Activated CD4-positive, alpha-beta memory T cell treated with anti-CD3 and anti-CD28 coated beads, Interleukin-2, amount 10 ng/mL, durations not matched to agents 7 days and 5 days (primary cell): ENCODE data around the gene PLK3. TPM values are rescaled to one million over a fixed set of nuclear protein-coding genes. Genes with fewer than 3 reads are reported as not detected.

Experiments used
- CTCF ChIA-PET: fragments of 350-600 bp; sonication (Branson Sonifier 250); formaldehyde crosslinking; loops from one replicate; lab custom pipeline; 2021; ENCODE audit warnings: antibody characterized with exemption, inconsistent platforms; lab: Charles Lee
- POLR2A ChIA-PET: fragments of 350-600 bp; sonication (Branson Sonifier 250); formaldehyde crosslinking; loops from one replicate; lab custom pipeline; 2021; ENCODE audit warnings: antibody characterized with exemption; lab: Charles Lee
- DNase-seq: peaks from one replicate; pipeline ENCODE4 v3.0.0-alpha.2; 2020
- H3K27ac Mint-ChIP-seq: one replicate; pipeline ENCODE4 v1.8.0; 2021; ENCODE audit warnings: mild to moderate bottlenecking, mixed read lengths
- H3K27me3 Mint-ChIP-seq: one replicate; pipeline ENCODE4 v1.8.0; 2021; ENCODE audit warnings: mixed read lengths
- H3K36me3 Mint-ChIP-seq: one replicate; pipeline ENCODE4 v1.8.0; 2021; ENCODE audit warnings: low read depth, mixed read lengths
- H3K4me1 Mint-ChIP-seq: one replicate; pipeline ENCODE4 v1.8.0; 2021; ENCODE audit warnings: mixed read lengths
- H3K4me3 Mint-ChIP-seq: one replicate; pipeline ENCODE4 v1.8.0; 2021; ENCODE audit warnings: mild to moderate bottlenecking, mixed read lengths
- H3K9me3 Mint-ChIP-seq: one replicate; pipeline ENCODE4 v1.8.0; 2021; ENCODE audit warnings: mixed read lengths
- total RNA-seq, 2 experiments: library from RNA; stranded (reverse); gene quantifications; one replicate each; pipeline ENCODE4 v1.2.3, GENCODE V29; 2021

The PLK3 gene
- total RNA-seq, 2 experiments from 2014 or later = 62.8 to 63.5 TPM

DNA sequence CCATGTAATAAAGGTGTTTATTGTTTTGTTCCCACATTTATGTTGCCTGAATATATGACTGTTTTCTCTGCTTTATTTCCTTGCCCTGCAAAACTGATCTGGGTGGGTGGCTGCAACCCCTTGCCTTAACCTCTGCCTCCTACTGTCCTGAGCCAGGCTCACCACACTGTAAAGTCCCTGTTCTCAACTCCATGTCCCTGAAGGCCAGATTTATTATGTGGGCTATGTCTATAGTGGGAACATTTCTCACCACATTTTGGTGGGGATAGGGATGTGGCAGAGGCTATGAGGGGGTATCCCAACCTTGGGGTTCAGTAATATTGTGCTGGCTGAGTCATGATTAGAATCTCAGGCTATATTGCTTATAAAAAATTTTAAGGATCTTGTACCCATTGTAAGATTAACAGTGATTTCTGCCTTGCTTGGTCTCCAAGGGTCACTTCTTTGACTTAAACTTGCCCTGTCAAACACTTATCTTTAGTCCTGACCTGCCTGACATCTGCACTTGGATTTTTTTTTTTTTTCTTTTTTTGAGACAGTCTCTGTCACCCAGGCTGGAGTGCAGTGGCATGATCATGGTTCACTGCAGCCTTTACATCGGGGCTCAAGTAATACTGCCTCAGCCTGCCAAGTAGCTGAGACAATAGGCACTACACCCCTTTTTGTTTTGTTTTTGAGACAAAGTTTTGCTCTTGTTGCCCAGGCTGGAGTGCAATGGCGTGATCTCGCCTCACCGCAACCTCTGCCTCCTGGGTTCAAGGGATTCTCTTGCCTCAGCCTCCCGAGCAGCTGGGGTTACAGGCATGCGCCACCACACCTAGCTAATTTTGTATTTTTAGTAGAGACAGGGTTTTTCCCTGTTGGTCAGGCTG is 21.2 kb upstream of the PLK3 start:
- Mint-ChIP-seq H3K36me3 (peaks cover 68% of the 10 kb centered on the region), H3K4me3 (peak overlapping the region; percentile 5), H3K9me3 (no peaks in the 10 kb centered on the region), H3K27me3 (no peaks in the 10 kb centered on the region), H3K4me1 (peaks cover 52% of the 10 kb centered on the region), H3K27ac (peak overlapping the region; percentile 27)
- no peak for DNase-seq
- CTCF ChIA-PET = interaction anchor here (0.6 kb wide), 2 partner anchors 741 to 787 kb away, joined by 3 read pairs; no protein-coding TSS in a partner anchor
- POLR2A ChIA-PET = interaction anchor here (1.0 to 17.1 kb wide), 7 partner anchors 11 to 232 kb away, joined by 3 to 454 read pairs (median 16); partner anchors contain the start of genes BTBD19, DYNLT4, HECTD3 and PLK3

DNA sequence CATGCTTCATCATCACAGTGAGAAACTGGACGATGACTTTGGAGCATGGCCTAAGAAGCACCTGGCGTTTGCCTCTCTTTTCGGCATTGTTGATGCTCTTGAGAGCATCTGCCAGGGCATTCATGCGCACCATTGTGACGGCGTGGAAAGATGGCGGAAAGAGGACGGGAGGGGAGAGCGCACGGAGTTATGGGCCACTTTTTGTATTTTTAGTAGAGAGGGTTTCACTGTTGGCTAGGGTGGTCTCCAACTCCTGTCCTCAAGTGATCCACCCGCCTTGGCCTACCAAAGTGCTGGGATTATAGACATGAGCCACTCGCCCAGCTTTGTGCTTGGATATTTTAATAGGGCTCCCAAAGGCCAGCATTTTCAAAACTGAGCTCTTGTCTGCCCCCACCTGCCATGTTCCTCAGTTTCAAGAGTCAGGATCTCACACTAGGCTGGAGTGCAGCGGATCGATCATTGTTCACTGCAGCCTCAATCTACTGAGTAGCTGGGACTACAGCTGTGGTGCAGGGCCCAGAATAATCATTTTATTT is 19.5 kb upstream of the PLK3 start:
- ChIA-PET POLR2A (interaction anchor here (0.9 to 17.1 kb wide), 4 partner anchors 28 to 53 kb away, joined by 3 to 454 read pairs (median 106); partner anchors contain the start of genes BTBD19 and RNU5D-1), CTCF (interaction anchor here (0.8 to 1.4 kb wide), 3 partner anchors 9 to 50 kb away, joined by 3 to 9 read pairs (median 3); partner anchors contain the start of genes PLK3 and RNU5D-1)
- H3K36me3 Mint-ChIP-seq = peaks cover 68% of the 10 kb centered on the region
- H3K27me3 Mint-ChIP-seq = no peaks in the 10 kb centered on the region
- peaks cover 58% of the 10 kb centered on the region for H3K4me1 Mint-ChIP-seq
- H3K27ac Mint-ChIP-seq = peak overlapping the region; percentile 10
- H3K4me3 Mint-ChIP-seq = no peak overlapping the region
- no peaks in the 10 kb centered on the region for H3K9me3 Mint-ChIP-seq
- DNase-seq = no peak

DNA sequence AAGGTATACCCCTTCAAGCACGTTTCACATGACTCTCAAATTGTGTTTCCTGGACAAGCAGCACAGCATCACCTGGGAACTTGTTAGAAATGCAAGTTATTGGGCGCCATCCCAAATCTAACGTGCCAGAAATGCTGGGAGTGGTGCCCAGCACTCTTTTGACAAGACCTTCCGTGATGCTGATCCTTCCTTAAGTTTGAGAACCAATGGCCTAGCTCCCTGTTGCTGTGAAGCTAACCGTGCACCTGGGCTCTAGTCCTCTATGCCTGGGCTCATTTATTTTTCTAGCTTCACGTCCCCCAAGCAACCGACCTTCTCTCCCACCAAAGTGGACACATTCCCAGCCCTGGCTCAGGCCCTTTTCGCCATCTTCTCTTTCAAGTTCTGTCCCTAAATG is 16.5 kb upstream of the PLK3 start:
- ChIA-PET POLR2A (interaction anchor here (1.1 to 17.1 kb wide), 12 partner anchors 7 to 557 kb away, joined by 3 to 454 read pairs (median 6); partner anchors contain the start of genes BTBD19, DYNLT4, HECTD3 and MUTYH), CTCF (interaction anchor here (1.9 to 2.8 kb wide), 6 partner anchors 9 to 519 kb away, joined by 6 to 13 read pairs (median 11); partner anchors contain the start of genes PLK3 and RNU5D-1)
- Mint-ChIP-seq H3K4me3 (peak overlapping the region; percentile 59), H3K27me3 (no peaks in the 10 kb centered on the region), H3K4me1 (peaks cover 51% of the 10 kb centered on the region), H3K9me3 (no peaks in the 10 kb centered on the region), H3K36me3 (peaks cover 38% of the 10 kb centered on the region), H3K27ac (peak overlapping the region; percentile 61)
- no peak for DNase-seq

DNA sequence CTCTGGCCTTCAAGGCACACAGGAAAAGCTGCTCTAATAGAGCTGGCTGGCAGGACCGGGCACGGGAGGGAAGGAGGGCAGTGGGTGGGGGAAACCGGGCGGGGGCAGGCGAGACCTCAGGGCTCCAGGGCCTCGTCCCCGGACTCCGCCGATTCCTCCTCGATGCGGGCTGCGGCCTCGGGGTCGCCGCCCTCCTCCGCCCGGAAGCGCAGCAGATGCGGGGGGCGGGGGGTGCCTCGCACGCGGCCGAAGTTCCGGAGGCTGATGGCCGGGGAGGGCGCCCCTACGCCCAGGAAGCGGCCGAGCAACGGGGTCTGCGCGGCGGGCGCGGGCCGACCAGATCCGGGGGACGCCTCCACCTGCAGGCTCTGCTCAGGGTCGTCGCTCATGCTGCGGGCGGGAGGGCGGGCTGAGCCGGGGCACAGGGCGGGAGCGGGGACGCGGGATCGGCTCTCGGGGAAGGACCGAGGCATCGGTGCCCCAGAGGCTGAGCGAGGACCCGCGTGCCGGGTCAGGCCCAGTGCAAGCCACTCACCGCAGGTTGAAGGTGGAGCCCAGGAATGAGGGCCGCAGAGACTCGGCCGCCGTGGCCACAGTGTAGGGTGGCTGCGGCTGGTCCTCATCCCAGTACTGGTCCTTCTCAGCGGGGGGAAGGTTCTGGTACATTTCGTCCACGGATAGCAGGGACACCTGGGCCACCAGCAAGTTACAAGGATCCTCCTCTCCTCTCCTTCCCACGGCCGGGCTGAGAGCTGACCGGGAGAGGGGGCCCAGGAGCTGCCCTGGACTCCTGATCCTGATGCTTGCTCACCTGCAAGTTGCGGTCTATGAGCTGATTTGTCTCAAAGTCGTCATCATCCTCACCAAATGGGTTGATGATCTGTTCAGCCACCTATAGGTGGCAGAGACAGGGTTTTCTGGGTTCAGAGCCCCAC is 15.8 kb upstream of the PLK3 start:
- H3K27me3 Mint-ChIP-seq = no peaks in the 10 kb centered on the region
- POLR2A ChIA-PET = interaction anchor here (0.6 to 17.1 kb wide), 20 partner anchors 8 to 556 kb away, joined by 3 to 454 read pairs (median 5); partner anchors contain the start of genes BTBD19, DYNLT4, EIF2B3 and HECTD3
- DNase-seq = peak; percentile 45
- peaks cover 46% of the 10 kb centered on the region for H3K4me1 Mint-ChIP-seq
- H3K27ac Mint-ChIP-seq = peak overlapping the region; percentile 65
- H3K4me3 Mint-ChIP-seq = peak overlapping the region; percentile 67
- CTCF ChIA-PET = interaction anchor here (0.6 to 3.3 kb wide), 14 partner anchors 9 to 519 kb away, joined by 3 to 18 read pairs (median 11); partner anchors contain the start of genes BTBD19, EIF2B3, HECTD3 and PLK3
- peaks cover 32% of the 10 kb centered on the region for H3K36me3 Mint-ChIP-seq
- H3K9me3 Mint-ChIP-seq = no peaks in the 10 kb centered on the region

DNA sequence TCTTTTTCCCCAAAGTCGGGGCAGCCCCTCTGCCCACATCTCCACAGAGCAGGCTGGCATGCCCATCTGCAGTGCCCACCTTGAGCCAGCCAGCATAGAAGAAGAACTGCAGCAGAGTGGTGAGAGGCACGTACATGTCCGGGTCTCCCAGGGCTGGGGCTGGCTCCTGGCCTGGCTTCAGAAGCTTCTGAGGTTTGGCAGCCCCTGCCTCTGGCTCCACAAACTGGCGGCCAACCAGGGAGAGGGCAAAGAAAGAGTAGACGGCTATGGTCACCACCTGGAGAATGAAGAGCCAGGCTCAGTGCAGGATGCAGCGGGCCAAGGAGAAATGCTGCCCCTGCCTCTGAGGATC is 15.2 kb upstream of the PLK3 start:
- Mint-ChIP-seq H3K4me3 (peak overlapping the region; percentile 67), H3K9me3 (no peaks in the 10 kb centered on the region), H3K36me3 (peaks cover 28% of the 10 kb centered on the region), H3K27me3 (no peaks in the 10 kb centered on the region), H3K4me1 (peaks cover 44% of the 10 kb centered on the region), H3K27ac (peak overlapping the region; percentile 65)
- CTCF ChIA-PET = interaction anchor here (0.7 to 3.3 kb wide), 17 partner anchors 8 to 518 kb away, joined by 3 to 18 read pairs (median 8); partner anchors contain the start of genes BTBD19, EIF2B3, HECTD3 and PLK3
- DNase-seq = no peak
- POLR2A ChIA-PET = interaction anchor here (0.6 to 17.1 kb wide), 13 partner anchors 8 to 202 kb away, joined by 3 to 454 read pairs (median 7); partner anchors contain the start of genes BTBD19, DYNLT4, EIF2B3 and PLK3

DNA sequence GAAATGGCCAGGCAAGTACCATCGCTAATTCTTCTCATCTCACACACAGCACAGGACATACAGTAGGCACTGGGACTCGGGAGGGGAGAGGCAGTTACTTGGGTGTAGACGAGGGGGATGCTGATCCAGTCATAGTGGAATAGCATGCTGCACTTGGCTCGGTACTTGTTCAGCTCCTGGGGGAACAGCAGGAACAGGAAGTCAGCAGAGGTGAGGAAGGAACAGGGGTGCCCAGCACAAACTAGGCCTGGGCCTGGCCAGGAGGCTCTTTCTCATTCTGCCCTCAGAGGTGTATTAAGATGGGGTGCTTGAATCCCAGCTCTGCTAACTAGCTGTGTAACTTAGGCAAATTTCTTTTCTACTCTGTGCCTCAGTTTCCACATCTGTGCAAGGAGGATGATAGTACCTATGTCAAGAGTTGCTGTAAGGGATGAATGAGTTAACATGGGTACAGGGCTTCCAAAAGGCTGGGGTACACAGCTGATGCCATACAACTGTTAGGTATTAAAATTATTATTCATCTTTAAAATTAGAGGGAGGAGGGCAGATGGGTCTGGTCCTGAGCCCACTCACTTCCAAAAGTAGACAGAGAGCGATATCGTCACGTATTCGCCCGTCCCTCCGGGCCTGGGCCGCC is 14.6 kb upstream of the PLK3 start:
- no peaks in the 10 kb centered on the region for H3K9me3 Mint-ChIP-seq
- ChIA-PET POLR2A (interaction anchor here (1.2 to 17.1 kb wide), 11 partner anchors 9 to 226 kb away, joined by 3 to 454 read pairs (median 8); partner anchors contain the start of genes BTBD19, DYNLT4, EIF2B3 and HECTD3), CTCF (interaction anchor here (0.5 to 3.3 kb wide), 17 partner anchors 7 to 517 kb away, joined by 3 to 18 read pairs (median 8); partner anchors contain the start of genes BTBD19, HECTD3, PLK3 and RNU5D-1)
- H3K4me1 Mint-ChIP-seq = peaks cover 38% of the 10 kb centered on the region
- H3K36me3 Mint-ChIP-seq = peaks cover 22% of the 10 kb centered on the region
- H3K27ac Mint-ChIP-seq = peak overlapping the region; percentile 65
- peak overlapping the region; percentile 67 for H3K4me3 Mint-ChIP-seq
- H3K27me3 Mint-ChIP-seq = no peaks in the 10 kb centered on the region
- DNase-seq = no peak

DNA sequence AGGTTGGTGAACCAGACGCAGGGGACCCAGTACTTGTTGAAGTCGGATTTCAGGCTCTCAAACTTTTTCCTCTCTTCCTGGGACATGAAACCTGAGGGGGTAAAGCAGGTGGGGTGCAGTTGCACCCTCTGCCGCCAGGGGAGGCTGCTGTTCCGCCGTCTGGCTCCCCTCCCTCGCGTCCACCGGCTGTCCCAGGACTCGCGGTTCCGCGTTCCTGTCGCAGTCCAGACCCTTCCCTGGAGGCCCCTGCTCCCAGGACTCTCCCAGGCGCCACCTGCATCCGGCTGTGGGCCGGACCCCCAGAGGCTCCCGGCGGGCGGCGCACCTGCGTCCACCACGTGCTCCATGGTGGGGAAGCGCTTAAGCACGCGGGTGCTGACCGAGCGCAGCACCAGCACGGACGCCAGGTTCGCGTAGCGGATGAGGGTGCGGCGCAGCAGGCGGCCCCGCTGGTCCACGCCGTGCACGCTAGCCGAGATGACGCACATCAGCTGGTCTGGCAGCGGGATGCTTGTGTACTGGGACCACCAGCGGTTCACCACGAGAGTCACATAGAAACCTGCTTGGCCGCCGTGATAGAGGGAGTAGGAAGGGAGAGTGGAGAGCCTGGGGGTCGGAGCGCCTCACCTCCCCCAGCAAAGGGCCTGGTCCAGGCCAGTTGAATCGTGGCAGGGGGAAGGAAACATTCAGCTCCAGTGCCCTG is 13.9 kb upstream of the PLK3 start:
- Mint-ChIP-seq H3K4me1 (peaks cover 36% of the 10 kb centered on the region), H3K27ac (no peak overlapping the region), H3K36me3 (peaks cover 15% of the 10 kb centered on the region), H3K9me3 (no peaks in the 10 kb centered on the region), H3K27me3 (no peaks in the 10 kb centered on the region), H3K4me3 (peak overlapping the region; percentile 59)
- CTCF ChIA-PET = interaction anchor here (1.0 to 3.3 kb wide), 15 partner anchors 11 to 517 kb away, joined by 3 to 18 read pairs (median 6); partner anchors contain the start of genes BTBD19, HECTD3, PLK3 and RPS8
- POLR2A ChIA-PET = interaction anchor here (0.8 to 17.1 kb wide), 13 partner anchors 10 to 225 kb away, joined by 3 to 454 read pairs (median 9); partner anchors contain the start of genes BTBD19, DYNLT4, HECTD3 and PLK3
- peak; percentile 78 for DNase-seq

DNA sequence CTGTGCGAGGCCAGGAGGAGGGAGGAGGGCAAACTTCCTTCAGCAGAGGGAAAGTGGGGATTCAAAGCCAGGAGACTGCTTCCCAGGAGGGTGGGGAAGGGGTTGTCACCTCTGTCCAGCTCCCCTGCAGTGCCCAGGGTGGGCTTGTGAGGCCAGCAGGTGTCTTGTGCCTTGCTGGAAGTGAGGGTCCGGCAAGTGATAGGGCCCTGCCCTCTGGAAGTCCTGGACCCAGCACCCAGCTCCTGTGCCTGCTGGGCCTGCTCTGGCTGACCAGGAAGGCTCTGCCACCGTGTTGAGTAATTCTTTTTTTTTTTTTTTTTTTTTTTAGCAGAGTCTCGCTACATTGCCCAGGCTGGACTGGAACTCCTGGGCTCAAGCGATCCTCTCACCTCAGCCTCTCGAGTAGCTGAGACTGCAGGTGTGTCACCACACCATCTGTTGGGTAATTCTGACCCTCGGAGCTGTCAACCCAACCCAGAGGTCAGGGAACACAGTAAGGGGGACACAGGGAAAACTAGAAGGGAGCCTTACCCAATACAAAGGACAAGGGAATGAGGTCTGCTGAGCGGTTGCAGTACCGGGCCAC is 13.2 kb upstream of the PLK3 start:
- DNase-seq = no peak
- CTCF ChIA-PET = interaction anchor here (0.6 to 3.3 kb wide), 9 partner anchors 12 to 900 kb away, joined by 3 to 18 read pairs (median 3); partner anchors contain the start of genes BTBD19, GPBP1L1 and PLK3
- H3K9me3 Mint-ChIP-seq = no peaks in the 10 kb centered on the region
- no peaks in the 10 kb centered on the region for H3K27me3 Mint-ChIP-seq
- peaks cover 9% of the 10 kb centered on the region for H3K36me3 Mint-ChIP-seq
- POLR2A ChIA-PET = interaction anchor here (0.8 to 17.1 kb wide), 10 partner anchors 11 to 224 kb away, joined by 3 to 454 read pairs (median 10); partner anchors contain the start of genes BTBD19, DYNLT4, HECTD3 and PLK3
- H3K4me1 Mint-ChIP-seq = peaks cover 33% of the 10 kb centered on the region
- H3K27ac Mint-ChIP-seq = no peak overlapping the region
- H3K4me3 Mint-ChIP-seq = peak overlapping the region; percentile 59

DNA sequence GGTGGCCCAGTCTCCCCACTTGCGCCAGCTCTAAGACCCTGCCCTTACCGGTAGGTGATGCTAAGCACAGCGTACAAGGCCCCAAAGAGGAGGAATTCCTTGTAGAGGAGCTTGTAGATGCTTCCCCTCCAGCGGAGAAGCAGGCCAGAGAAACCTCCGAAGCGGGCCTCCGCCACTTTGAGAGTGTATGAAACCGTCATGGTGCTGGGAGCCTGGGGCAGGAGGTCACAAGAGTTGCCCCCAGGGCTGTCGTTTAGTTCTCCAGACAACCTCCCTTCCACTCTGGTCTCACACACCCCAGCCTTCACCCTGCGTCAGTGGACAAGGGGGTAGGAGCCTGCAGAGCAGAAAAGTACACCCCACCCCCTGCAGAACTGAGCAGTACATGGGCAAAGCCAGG is 12.7 kb upstream of the PLK3 start:
- no peaks in the 10 kb centered on the region for H3K9me3 Mint-ChIP-seq
- H3K27me3 Mint-ChIP-seq = no peaks in the 10 kb centered on the region
- peaks cover 5% of the 10 kb centered on the region for H3K36me3 Mint-ChIP-seq
- no peak overlapping the region for H3K27ac Mint-ChIP-seq
- DNase-seq = no peak
- H3K4me1 Mint-ChIP-seq = peaks cover 33% of the 10 kb centered on the region
- POLR2A ChIA-PET = interaction anchor here (1.3 to 17.1 kb wide), 7 partner anchors 11 to 223 kb away, joined by 3 to 454 read pairs (median 30); partner anchors contain the start of genes BTBD19, DYNLT4, HECTD3 and RNU5D-1
- CTCF ChIA-PET = interaction anchor here (0.6 to 3.3 kb wide), 12 partner anchors 11 to 899 kb away, joined by 3 to 18 read pairs (median 3); partner anchors contain the start of genes BTBD19, GPBP1L1, PLK3 and RNU5D-1
- no peak overlapping the region for H3K4me3 Mint-ChIP-seq
